Spleen (tissue), 7 donors: Measurements from ENCODE around the gene RIMBP2.

Experiments used
- CTCF ChIP-seq, 11 experiments: fragments of 200-600 bp in 7 of 11; fragments of 450-650 bp in 4 of 11; sonication (generic) in 4 of 11; IDR thresholded peaks in 8 of 11; conservative IDR thresholded peaks in 3 of 11; 1 replicate in 7 of 11; 2 replicates in 4 of 11; pipeline versions ENCODE4 v1.4.0 to v1.8.0; 2016 to 2021; ENCODE audit warnings: antibody characterized with exemption in 11 of 11, inconsistent platforms in 4 of 11, mild to moderate bottlenecking in 1 of 11
- POLR2A ChIP-seq, 3 donors: fragments of 450-650 bp; IDR thresholded peaks; one replicate each; pipeline ENCODE4 v1.5.1; 2017; ENCODE audit warnings: antibody characterized with exemption in 3 of 3, mild to moderate bottlenecking in 1 of 3
- POLR2AphosphoS5 ChIP-seq, 3 donors: sonication (generic); formaldehyde crosslinking; IDR thresholded peaks; one replicate each; pipeline ENCODE4 v1.5.1; 2017; ENCODE audit warnings: antibody characterized with exemption in 3 of 3
- donor health status: DM: no; HTN: no; CAD: no; lungs with moderate emphysema.
- donor health status: DM: no; HTN: no; CAD: no.
- donor health status: DM: no; HTN: no; CAD: no.

GRCh38 chr12:130523863-130524614, 192.1 kb downstream of the RIMBP2 start:
- TF ChIP-seq CTCF (IDR thresholded peaks at IDR 0.05 in 8 of 11, conservative IDR thresholded peaks at IDR 0.05 in 3 of 11) (no peak), POLR2A (IDR thresholded peaks at IDR 0.05) (no peak), POLR2AphosphoS5 (IDR thresholded peaks at IDR 0.05) (no peak)
